ENCODE results near the gene RPH3AL. TPM values are rescaled to one million over a fixed set of nuclear protein-coding genes. Genes with fewer than 3 reads are reported as not detected.
A peak's percentile ranks its signal among the peaks of the same experiment; 100 is the strongest.

Gene RPH3AL
- total RNA-seq, 4 donors from 2014 or later, result 24.3 to 90.5 (median 47.2) TPM

DNA sequence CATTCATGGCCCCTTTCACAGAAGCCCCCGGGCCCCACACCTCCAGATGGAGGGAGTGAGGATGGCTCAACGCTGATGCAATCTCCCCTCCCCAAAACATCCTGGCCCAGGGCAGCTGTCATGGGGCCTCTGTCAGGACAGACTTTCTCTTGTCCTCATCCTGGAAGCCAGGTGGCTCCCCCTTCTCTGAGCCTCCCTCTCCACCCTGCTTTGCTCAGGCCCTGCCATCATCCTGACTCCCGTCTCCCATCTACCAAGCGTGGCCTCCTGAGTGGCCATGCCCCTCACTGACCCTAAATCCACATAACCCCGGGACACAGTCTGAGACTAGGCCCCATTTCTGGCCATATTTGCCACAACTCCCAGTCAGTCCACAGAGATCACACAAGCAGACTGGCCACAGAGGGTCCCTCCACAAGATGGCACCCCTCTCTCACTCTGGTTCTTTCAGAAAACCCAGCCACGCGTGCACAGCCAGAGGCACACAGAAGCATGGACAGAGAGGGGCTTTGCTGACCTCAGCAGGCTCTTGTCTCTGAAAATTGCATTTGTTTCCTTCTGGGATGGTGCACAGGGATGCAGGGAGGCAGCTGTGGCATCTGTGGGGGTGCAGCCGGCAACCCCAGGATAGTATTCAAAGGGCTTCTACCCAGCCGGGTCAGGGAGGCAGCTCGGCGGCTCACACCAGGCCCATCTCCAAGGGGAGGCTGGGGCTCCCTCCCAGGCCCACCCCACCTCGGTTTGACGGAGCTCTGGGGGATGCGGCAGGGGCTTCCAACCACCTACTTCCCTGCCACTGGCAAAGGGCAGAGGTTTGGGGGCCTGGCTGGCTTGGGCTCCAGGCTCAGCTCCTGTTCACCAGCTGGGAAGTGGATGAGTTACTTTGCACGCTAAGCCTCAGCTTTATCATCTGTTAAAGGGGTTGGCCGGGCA lies 188.0 kb downstream of the RPH3AL start:
- H3K4me3 ChIP-seq, result no peak overlapping the region
- H3K27ac ChIP-seq, result no peak overlapping the region
- H3K4me1 ChIP-seq, result no peaks in the 10 kb centered on the region
- intact Hi-C loops (cut with DNase I; ENCODE audit: low total_unique reads) (no loop called here), in situ Hi-C loops (cut with MboI; ENCODE audit: low pct_ligation_motif_present in 1 of 4, low pct_unique_long_range_greater_than_20kb in 1 of 4, low sequenced_read_pairs in 3 of 4) (no loop called here)
- no peaks in the 10 kb centered on the region for H3K36me3 ChIP-seq
- TF ChIP-seq POLR2A (IDR thresholded peaks at IDR 0.05), result no peak
- TF ChIP-seq, protein P1, sequence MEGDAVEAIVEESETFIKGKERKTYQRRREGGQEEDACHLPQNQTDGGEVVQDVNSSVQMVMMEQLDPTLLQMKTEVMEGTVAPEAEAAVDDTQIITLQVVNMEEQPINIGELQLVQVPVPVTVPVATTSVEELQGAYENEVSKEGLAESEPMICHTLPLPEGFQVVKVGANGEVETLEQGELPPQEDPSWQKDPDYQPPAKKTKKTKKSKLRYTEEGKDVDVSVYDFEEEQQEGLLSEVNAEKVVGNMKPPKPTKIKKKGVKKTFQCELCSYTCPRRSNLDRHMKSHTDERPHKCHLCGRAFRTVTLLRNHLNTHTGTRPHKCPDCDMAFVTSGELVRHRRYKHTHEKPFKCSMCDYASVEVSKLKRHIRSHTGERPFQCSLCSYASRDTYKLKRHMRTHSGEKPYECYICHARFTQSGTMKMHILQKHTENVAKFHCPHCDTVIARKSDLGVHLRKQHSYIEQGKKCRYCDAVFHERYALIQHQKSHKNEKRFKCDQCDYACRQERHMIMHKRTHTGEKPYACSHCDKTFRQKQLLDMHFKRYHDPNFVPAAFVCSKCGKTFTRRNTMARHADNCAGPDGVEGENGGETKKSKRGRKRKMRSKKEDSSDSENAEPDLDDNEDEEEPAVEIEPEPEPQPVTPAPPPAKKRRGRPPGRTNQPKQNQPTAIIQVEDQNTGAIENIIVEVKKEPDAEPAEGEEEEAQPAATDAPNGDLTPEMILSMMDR (IDR thresholded peaks at IDR 0.05), result peak in 4 of 5 experiments; percentile 13 to 40 (median 27)
- no peaks in the 10 kb centered on the region for H3K9me3 ChIP-seq
- 66% methylated on average over 16 of the region's 16 CpGs; no CpG with 5 or more reads in 1 of the 2 donors for WGBS, 2 donors (ENCODE audit: low coverage in 1 of 2)
- peak; percentile 25 for DNase-seq
- no peaks in the 10 kb centered on the region for H3K27me3 ChIP-seq

DNA sequence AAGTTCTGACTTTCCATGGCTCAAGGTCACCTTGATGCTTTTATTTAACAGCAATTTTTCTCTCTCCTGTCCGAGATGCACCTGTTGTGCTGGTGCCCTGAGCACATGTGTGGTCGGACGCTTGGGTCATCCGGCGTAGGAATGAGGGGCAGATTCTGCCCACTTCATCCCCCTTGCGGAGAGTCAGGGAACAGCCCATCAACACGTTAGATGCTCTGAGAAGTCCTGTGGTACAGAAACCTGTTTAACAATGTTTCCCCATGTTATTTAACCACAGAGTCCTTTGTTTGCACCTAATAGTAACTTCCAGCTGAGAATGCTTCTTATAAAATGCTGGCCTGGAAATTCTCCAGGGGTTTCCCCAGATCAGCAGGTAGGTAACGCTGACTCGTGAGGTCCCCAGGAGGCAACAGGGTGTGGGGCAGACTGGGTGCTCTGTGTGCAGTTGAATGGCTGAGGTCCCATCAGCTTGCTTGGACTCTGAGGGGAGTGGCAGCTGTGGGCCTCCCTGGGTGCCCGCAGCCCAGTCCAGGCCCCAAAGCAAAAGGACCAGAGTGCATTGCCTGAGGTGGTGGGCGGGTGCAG lies 189.0 kb downstream of the RPH3AL start:
- intact Hi-C loops (cut with DNase I; ENCODE audit: low total_unique reads), result no loop called here
- no peaks in the 10 kb centered on the region for H3K9me3 ChIP-seq
- no peak for DNase-seq
- H3K4me3 ChIP-seq, result no peak overlapping the region
- H3K27ac ChIP-seq, result no peak overlapping the region
- no peaks in the 10 kb centered on the region for H3K4me1 ChIP-seq
- 83 to 93% methylated on average over 3 to 11 of the region's 11 CpGs for WGBS, 2 donors (ENCODE audit: low coverage in 1 of 2)
- no peaks in the 10 kb centered on the region for H3K27me3 ChIP-seq
- in situ Hi-C loops (cut with MboI; ENCODE audit: low pct_ligation_motif_present in 1 of 4, low pct_unique_long_range_greater_than_20kb in 1 of 4, low sequenced_read_pairs in 3 of 4), result no loop called here
- no peak for TF ChIP-seq EP300 (IDR thresholded peaks at IDR 0.05; ENCODE audit: low read depth)
- no peak for TF ChIP-seq POLR2AphosphoS5 (IDR thresholded peaks at IDR 0.05)
- TF ChIP-seq POLR2A (IDR thresholded peaks at IDR 0.05), result no peak
- TF ChIP-seq, protein P1 (IDR thresholded peaks at IDR 0.05), result no peak
- H3K36me3 ChIP-seq, result no peaks in the 10 kb centered on the region

DNA sequence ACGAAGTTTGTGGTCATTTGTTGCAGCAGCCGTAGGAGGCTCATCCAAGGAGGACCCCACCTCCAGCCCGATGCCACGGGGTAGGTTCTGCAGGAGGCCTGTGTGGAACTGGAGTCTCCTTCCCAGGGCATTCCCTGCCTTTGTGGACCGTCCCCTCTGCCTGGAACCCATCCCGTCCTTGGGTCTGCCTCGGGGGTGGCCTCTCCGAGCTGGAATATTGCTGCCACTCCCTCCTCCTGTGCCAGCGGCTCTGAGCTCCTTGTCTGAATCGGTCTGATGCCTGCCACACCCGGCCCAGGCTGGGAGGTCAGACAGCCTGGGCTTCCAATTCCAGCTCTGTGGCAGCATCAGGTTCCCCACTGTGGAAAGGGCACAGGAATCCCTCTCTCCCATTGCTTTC lies 189.9 kb downstream of the RPH3AL start:
- in situ Hi-C loops (cut with MboI; ENCODE audit: low pct_ligation_motif_present in 1 of 4, low pct_unique_long_range_greater_than_20kb in 1 of 4, low sequenced_read_pairs in 3 of 4) (no loop called here), intact Hi-C loops (cut with DNase I; ENCODE audit: low total_unique reads) (no loop called here)

More for the DNA sequence above, 189.9 kb downstream of the RPH3AL start:
- H3K36me3 ChIP-seq, result no peaks in the 10 kb centered on the region
- H3K27me3 ChIP-seq, result no peaks in the 10 kb centered on the region
- H3K4me3 ChIP-seq, result no peak overlapping the region
- H3K4me1 ChIP-seq, result no peaks in the 10 kb centered on the region
- 51% methylated on average over 11 of the region's 11 CpGs; no CpG with 5 or more reads in 1 of the 2 donors for WGBS, 2 donors (ENCODE audit: low coverage in 1 of 2)
- no peaks in the 10 kb centered on the region for H3K9me3 ChIP-seq
- H3K27ac ChIP-seq, result no peak overlapping the region
- TF ChIP-seq EP300 (IDR thresholded peaks at IDR 0.05; ENCODE audit: low read depth) (no peak), POLR2AphosphoS5 (IDR thresholded peaks at IDR 0.05) (no peak), POLR2A (IDR thresholded peaks at IDR 0.05) (no peak)
- TF ChIP-seq, protein P1 (IDR thresholded peaks at IDR 0.05), result no peak
- no peak for DNase-seq

Other genes starting within 250 kb of the RPH3AL start
- gene SCGB1C2, start 215.2 kb downstream of the RPH3AL start, total RNA-seq, result not detected
- 10 to 100 TPM in 1 of 4 donors, 1 to 10 TPM in 3; 1.8 to 11.6 (median 2.6) TPM for gene DOC2B, start 171.2 kb downstream of the RPH3AL start, total RNA-seq
- 10 to 100 TPM in 3 of 4 donors, 1 to 10 TPM in 1; 8.9 to 13.3 (median 10.3) TPM for gene RFLNB, start 93.1 kb upstream of the RPH3AL start, total RNA-seq

Measured in transverse colon (tissue), 4 donors.